Prostate gland (tissue), 2 donors: Measurements from ENCODE around the gene CPSF4L.

Source experiments
- POLR2A ChIP-seq: fragments of 450-650 bp; IDR thresholded peaks from one replicate; pipeline ENCODE4 v1.6.1; 2016; ENCODE audit warnings: antibody characterized with exemption, mild to moderate bottlenecking
- TF ChIP-seq, protein P1 (sequence below), 4 experiments: fragments of 200-600 bp in 2 of 4; fragments of 450-650 bp in 2 of 4; sonication (generic) in 2 of 4; IDR thresholded peaks; 1 replicate in 3 of 4; 2 replicates in 1 of 4; pipeline ENCODE4 v1.5.1; 2016 to 2019; ENCODE audit warnings: antibody characterized with exemption in 4 of 4, mild to moderate bottlenecking in 2 of 4, moderate library complexity in 2 of 4

DNA sequence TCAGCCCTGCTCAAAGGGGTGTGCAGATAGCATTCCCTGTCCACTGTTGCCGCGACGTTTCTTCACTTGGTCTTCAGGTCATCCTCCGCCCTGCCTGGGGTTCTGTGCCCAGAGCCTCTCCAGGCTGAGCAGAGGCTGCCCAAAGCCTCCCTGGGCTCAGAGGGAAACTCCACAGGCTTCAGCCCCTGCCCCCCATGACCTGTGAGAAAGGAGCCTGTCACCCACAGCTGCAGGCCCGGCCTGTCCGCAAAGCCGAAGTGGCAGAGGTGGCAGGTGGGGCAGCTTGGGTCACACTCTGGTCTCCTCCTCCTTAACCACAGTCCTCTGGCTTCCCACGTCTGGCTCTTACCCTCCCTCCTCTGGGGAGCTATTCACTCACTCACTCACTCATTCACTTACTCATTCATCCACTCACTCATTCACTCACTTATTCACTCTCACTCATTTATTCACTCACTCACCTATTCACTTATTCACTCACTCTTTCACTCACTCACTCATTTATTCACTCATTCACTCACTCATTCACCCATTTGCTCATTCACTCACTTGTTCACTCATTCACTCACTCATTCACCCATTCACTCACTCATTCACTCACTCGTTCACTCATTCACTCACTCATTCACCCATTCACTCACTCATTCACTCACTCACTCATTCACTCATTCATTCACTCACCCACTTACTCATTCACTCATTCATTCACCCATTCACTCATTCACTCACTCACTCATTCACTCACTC, 7.1 kb upstream of the CPSF4L start:
- TF ChIP-seq, protein P1, sequence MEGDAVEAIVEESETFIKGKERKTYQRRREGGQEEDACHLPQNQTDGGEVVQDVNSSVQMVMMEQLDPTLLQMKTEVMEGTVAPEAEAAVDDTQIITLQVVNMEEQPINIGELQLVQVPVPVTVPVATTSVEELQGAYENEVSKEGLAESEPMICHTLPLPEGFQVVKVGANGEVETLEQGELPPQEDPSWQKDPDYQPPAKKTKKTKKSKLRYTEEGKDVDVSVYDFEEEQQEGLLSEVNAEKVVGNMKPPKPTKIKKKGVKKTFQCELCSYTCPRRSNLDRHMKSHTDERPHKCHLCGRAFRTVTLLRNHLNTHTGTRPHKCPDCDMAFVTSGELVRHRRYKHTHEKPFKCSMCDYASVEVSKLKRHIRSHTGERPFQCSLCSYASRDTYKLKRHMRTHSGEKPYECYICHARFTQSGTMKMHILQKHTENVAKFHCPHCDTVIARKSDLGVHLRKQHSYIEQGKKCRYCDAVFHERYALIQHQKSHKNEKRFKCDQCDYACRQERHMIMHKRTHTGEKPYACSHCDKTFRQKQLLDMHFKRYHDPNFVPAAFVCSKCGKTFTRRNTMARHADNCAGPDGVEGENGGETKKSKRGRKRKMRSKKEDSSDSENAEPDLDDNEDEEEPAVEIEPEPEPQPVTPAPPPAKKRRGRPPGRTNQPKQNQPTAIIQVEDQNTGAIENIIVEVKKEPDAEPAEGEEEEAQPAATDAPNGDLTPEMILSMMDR (IDR thresholded peaks at IDR 0.05) = no peak
- no peak for TF ChIP-seq POLR2A
